NCI-H774 (cell line): Measurements from ENCODE around the gene HMBS.

Experiments
- DNase-seq: peaks from one replicate; lab custom pipeline; 2025; lab: John Stamatoyannopoulos, UW

The HMBS gene

DNA sequence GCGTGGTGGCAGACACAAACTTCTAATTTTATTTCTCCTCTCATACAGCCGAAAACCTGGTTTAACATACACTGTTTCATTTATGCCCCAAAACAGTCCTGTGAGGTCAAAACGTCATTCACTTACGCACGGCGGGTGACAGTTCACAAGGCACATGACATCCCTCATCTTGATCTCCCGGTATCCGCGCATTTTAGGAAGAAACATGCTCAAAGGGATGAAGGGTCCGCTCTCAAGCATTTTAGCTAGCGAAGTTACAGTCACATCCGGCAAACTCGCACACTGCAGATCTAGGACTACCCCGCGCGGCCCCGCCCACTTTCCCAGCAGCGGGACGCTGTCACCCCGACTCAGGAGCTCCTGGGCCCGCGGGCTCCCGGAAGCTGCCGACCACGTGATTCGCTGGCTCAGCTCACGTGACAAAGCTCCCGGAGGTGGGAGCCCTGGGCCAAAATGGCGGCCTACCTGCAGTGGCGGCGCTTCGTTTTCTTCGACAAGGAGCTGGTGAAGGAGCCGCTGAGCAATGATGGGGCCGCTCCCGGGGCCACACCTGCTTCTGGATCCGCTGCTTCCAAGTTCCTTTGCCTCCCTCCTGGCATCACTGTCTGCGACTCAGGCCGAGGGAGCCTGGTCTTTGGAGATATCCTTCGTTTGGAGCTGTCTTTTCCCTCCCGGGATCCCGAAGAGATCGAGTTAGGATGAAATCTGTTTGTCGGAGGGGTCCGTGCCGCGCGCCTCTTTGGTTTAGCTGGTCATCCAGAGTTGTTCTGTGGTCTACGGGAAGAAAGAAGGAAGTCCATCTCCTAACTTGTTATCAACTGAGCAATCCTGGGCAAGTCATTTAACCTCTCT, 17.1 kb upstream of the HMBS start, which contains the start of gene VPS11:
VPS11 (plus strand) TSS at position 448 of the 852 bp plus-strand sequence; CDS start at position 454, 6 bp downstream.
- peak; percentile 94 for DNase-seq

DNA sequence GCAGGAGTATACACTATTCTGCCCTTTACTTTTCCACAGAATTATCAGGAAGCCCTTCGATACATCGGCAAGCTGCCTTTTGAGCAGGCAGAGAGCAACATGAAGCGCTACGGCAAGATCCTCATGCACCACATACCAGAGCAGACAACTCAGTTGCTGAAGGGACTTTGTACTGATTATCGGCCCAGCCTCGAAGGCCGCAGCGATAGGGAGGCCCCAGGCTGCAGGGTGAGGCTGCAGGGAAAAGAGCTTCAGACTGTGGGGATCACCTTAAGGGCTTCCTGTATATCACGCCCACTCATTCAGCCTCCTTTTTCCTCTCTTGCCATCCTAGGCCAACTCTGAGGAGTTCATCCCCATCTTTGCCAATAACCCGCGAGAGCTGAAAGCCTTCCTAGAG, 6.8 kb upstream of the HMBS start:
- no peak for DNase-seq

DNA sequence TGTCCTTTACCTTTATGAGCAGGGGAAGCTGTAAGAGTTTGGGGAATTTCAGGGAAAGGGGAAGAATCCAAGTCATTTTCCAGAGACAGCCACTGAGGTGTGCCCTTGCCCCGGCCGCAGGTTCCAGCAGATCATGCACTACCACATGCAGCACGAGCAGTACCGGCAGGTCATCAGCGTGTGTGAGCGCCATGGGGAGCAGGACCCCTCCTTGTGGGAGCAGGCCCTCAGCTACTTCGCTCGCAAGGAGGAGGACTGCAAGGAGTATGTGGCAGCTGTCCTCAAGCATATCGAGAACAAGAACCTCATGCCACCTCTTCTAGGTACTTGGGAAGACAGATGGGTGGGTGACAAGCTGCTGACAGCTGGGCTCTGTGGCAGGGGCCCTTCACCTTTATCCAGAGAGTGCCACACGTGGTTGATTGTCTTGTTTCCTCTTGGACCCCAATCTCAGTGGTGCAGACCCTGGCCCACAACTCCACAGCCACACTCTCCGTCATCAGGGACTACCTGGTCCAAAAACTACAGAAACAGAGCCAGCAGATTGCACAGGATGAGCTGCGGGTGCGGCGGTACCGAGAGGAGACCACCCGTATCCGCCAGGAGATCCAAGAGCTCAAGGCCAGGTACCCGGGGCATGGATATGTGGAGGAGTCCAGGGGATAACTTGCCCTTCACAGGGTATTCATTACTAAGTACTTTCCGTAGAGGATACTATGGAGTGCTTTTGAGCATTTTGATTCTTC, 5.8 kb upstream of the HMBS start:
- no peak for DNase-seq

GRCh38 chr11:119081682-119082260, 2.9 kb upstream of the HMBS start:
- no peak for DNase-seq

DNA sequence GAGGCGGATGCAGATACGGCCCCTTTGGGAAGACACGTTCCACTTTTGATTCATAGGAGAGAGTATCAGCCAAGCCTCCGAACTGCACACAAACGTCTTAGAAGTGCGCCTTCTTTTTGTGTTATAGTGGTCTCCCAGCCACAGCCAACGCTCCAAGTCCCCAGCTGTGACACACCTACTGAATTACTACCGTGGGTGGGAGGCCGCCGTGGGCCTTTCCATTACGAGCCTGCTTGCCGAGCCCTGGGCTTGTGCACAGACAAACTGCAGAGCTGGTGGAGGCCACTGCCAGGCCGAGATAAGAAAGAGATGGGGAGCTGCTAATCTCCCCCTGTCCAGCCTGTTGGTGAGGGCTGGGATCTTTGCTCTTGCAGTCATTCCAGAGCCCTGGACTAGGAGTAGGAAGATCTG, 761 bp downstream of the HMBS start:
- DNase-seq: no peak

GRCh38 chr11:119087123-119087522, 2.4 kb downstream of the HMBS start:
- no peak for DNase-seq

GRCh38 chr11:119087747-119088241, 3.1 kb downstream of the HMBS start:
- DNase-seq: no peak

DNA sequence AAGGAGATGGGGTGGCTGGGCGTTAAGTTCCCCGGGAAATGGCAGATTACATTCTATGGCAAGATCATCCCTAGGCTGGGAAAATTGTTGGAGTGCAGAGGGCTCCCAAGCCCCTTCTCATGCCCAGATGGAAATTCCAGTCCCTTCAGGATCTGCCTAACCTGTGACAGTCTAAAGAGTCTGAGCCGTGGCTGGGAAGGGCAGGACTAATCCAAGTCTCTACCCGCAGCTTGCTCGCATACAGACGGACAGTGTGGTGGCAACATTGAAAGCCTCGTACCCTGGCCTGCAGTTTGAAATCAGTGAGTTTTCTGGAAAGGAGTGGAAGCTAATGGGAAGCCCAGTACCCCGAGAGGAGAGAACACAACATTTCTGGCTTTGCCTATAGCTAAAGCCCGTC, 3.7 kb downstream of the HMBS start:
- DNase-seq: no peak

GRCh38 chr11:119089319-119089718, 4.6 kb downstream of the HMBS start:
- DNase-seq: no peak

GRCh38 chr11:119091178-119091577, 6.5 kb downstream of the HMBS start:
- no peak for DNase-seq

DNA sequence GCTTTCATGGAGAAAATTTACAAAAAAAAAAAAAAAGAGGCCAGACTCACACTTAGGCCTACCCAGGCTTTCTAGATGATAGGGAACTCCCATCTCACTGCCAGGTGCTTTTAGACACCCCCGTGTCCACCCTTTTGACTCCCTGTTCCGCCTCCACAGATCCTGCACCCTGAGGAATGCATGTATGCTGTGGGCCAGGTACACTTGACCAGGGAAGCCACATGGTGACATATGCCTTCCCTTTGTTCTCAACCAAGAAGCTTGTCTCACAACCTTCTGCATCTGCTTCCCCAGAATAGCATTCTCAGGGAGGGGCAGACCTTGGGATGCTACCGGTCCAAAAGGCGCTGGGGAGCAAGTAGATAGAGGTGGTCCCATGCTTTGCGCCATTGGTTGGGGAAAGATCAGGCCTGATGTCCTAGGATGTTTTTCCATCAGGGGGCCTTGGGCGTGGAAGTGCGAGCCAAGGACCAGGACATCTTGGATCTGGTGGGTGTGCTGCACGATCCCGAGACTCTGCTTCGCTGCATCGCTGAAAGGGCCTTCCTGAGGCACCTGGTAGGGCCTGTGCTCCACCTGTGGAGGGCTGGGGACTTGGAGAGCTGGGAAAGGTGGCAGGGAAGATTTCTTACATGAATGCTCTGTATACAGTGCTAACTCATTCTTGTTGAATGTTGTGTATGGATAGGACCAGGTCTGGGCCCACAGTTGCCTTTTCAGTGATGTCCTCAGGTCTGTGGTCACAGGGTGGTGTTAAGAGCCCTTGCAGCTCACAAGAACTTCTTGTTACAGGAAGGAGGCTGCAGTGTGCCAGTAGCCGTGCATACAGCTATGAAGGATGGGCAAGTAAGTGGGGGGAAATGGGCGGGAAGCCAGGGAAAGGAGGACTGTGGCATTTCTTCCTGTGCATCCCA, 7.5 kb downstream of the HMBS start:
- DNase-seq: no peak

- DNase-seq: no peak
Measured at GRCh38 chr11:119092880-119093842, 8.5 kb downstream of the HMBS start.

DNA sequence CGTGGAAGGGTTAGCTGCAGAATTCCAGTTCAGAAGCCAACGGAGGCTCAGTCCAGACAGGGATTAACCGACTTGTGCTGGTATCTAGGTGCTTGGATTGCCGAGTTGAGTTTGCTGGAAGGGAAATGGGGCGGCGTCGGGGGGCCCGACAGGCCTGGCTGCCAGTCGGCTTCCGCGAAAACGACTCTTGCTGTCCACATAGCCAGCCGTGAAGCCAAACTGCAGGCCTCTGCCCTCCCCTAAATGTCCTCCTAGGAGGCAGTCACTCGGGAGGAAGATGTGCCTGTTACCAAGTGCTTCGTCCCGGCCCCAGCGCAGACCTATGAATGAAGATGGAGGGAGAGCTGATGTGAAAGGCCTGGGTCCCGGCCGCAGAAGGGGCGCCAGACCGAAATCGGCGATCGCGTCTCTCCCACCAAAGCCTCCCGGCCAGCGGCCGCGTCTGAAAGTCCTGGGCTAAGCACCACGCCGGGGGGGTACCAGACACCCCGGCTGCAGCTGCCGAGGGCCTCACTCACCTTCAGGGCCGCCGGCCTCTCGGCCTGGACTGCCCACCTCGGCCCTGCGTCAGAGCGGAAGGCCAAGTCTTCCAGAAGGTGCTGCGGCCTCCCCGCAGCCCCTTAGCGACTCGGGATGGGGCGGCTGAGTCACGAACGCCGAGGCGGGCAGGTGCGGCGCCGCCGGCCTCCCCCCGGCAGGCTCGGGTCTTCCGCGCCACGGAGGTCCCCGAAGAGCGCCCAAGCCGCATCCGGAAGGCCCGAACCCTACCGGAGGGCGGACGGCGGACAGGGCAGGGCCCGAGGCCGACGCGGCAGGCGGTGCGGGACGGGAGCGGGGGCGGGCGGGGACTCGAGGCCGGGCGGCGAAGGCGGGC, 9.5 kb downstream of the HMBS start:
- no peak for DNase-seq

DNA sequence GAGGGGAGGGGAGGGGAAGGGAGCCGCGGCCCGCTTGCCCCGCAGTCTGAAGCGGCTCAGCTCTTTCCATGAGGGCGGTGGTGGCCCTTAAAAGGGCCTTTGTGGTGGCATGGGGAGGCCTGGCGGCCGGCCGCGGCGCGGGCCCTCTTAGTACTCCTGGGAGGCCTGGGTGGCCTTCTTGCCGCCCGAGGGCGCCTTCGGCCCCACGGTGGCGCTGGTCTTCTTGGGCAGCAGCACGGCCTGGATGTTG, 10.1 kb downstream of the HMBS start:
- no peak for DNase-seq

- DNase-seq: peak; percentile 100
Measured at GRCh38 chr11:119095066-119095880, 10.6 kb downstream of the HMBS start.

DNA sequence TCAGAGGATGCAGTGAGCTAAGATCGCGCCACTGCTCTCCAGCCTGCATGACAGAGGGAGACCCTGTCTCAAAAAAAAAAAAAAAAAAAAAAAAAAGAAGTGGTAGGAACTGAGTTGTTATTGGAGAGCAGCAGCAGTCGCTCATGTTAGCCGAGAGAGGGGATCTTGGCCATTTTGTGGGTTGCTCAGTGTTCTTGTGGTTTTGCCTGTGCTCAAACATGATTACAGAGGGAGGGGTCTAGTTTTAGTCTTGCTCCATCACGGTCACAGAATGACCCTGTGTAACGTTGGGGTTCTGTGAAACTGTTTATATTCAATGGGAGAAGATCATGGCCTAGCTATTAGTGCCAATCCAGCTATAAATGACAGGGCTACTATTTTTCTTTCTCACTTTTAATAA, 15.0 kb downstream of the HMBS start:
- DNase-seq: no peak

- no peak for DNase-seq
Measured at GRCh38 chr11:119100246-119100970, 15.7 kb downstream of the HMBS start.
